Measurements from ENCODE around the gene CDHR1. TPM values are rescaled to one million over a fixed set of nuclear protein-coding genes. Genes with fewer than 3 reads are reported as not detected.
A peak's percentile ranks its signal among the peaks of the same experiment; 100 is the strongest.

The CDHR1 gene
- total RNA-seq, 1 donor from 2014 or later, result 0.24 TPM

DNA sequence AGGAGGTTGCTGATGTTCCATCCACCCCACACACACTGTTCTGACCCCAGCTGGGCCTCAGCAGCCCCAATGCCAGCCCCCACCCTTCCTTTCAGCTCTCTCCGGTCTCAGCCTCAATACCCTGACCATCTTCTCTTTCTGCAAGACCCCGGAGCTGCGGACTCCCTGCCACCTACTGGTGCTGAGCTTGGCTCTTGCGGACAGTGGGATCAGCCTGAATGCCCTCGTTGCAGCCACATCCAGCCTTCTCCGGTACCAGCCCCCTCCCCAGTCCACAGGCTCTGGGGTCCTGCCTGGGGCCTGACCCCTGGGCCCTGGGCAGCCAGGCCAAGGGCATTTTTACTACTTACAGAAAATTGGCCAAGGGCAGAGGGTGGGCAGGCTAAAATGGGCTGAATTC, 53.2 kb downstream of the CDHR1 start:
- Mint-ChIP-seq H3K27me3 (ENCODE audit: unreplicated experiment) (peaks cover 10% of the 10 kb centered on the region), H3K27ac (ENCODE audit: unreplicated experiment) (no peak overlapping the region), H3K9me3 (ENCODE audit: unreplicated experiment) (peaks cover 4% of the 10 kb centered on the region), H3K4me1 (ENCODE audit: unreplicated experiment) (no peaks in the 10 kb centered on the region), H3K36me3 (ENCODE audit: unreplicated experiment) (no peaks in the 10 kb centered on the region), H3K4me3 (ENCODE audit: unreplicated experiment) (no peak overlapping the region)
- no peak for DNase-seq (ENCODE audit: extremely low spot score, unreplicated experiment)
- TF ChIP-seq, protein P1, sequence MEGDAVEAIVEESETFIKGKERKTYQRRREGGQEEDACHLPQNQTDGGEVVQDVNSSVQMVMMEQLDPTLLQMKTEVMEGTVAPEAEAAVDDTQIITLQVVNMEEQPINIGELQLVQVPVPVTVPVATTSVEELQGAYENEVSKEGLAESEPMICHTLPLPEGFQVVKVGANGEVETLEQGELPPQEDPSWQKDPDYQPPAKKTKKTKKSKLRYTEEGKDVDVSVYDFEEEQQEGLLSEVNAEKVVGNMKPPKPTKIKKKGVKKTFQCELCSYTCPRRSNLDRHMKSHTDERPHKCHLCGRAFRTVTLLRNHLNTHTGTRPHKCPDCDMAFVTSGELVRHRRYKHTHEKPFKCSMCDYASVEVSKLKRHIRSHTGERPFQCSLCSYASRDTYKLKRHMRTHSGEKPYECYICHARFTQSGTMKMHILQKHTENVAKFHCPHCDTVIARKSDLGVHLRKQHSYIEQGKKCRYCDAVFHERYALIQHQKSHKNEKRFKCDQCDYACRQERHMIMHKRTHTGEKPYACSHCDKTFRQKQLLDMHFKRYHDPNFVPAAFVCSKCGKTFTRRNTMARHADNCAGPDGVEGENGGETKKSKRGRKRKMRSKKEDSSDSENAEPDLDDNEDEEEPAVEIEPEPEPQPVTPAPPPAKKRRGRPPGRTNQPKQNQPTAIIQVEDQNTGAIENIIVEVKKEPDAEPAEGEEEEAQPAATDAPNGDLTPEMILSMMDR (IDR thresholded peaks at IDR 0.05), result no peak

DNA sequence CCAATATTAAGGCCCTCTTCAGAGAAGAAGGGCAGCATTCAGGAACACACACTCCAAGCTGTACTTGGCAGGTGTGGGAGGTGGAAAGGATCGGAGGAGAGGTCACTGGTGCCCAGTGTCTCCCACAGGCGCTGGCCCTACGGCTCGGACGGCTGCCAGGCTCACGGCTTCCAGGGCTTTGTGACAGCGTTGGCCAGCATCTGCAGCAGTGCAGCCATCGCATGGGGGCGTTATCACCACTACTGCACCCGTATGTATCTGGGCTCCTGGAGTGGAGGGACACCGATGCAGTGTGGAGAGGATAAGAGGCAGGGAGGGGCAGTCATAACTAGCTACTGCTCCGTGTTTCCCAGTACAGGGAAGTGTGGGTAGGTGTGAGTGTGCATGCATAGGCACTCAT, 54.5 kb downstream of the CDHR1 start:
- Mint-ChIP-seq H3K36me3 (ENCODE audit: unreplicated experiment) (no peaks in the 10 kb centered on the region), H3K9me3 (ENCODE audit: unreplicated experiment) (peaks cover 4% of the 10 kb centered on the region), H3K4me3 (ENCODE audit: unreplicated experiment) (no peak overlapping the region), H3K4me1 (ENCODE audit: unreplicated experiment) (no peaks in the 10 kb centered on the region), H3K27ac (ENCODE audit: unreplicated experiment) (no peak overlapping the region), H3K27me3 (ENCODE audit: unreplicated experiment) (peaks cover 12% of the 10 kb centered on the region)
- TF ChIP-seq, protein P1 (IDR thresholded peaks at IDR 0.05), result no peak
- DNase-seq (ENCODE audit: extremely low spot score, unreplicated experiment), result no peak

DNA sequence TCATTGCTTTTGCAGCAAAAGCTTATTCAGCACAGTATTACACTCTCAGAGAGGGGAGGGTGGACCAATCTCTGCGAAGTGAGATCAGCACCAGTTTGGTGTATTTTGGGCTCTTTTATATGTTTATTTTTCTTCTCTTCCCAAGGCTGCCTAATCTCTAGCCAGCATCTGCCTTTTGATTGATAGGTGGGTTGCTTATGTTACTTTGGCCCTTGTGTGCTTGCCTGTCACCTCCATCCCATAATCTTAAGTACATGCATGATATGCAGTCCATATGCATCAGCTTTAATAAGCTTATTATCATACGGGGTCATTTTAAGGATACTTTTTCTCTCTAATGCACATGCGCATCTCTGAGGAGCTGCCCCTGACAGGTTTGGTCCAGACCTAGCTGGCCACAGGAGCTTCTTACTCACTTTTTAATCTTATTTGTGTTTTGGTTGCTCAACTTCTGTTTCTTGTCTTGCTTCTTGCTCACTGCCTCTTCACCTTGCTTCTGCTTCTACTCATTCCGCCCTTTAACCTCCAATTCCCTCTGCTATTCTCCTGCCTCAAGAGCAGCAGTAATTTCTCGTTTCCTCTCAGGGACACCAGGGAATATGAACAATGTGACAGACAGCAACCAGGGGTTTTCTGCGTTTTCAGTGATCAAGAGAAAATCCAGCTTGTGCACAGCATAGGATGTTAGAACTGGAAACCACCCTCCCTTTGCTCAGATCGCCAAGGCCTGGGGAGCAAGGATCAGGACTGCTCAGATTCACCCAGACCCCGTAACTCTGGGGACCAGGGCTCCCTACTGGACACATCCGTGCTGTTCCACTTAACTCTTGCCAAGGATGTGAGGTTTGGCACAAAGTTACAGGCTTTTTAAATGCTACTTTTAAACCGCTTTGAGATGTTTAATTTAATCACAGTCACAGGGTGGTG, 60.5 kb downstream of the CDHR1 start:
- Mint-ChIP-seq H3K36me3 (ENCODE audit: unreplicated experiment) (no peaks in the 10 kb centered on the region), H3K27ac (ENCODE audit: unreplicated experiment) (no peak overlapping the region), H3K27me3 (ENCODE audit: unreplicated experiment) (peaks cover 5% of the 10 kb centered on the region), H3K9me3 (ENCODE audit: unreplicated experiment) (peaks cover 4% of the 10 kb centered on the region), H3K4me1 (ENCODE audit: unreplicated experiment) (no peaks in the 10 kb centered on the region), H3K4me3 (ENCODE audit: unreplicated experiment) (no peak overlapping the region)
- DNase-seq (ENCODE audit: extremely low spot score, unreplicated experiment), result peak; percentile 49
- TF ChIP-seq, protein P1 (IDR thresholded peaks at IDR 0.05), result no peak

DNA sequence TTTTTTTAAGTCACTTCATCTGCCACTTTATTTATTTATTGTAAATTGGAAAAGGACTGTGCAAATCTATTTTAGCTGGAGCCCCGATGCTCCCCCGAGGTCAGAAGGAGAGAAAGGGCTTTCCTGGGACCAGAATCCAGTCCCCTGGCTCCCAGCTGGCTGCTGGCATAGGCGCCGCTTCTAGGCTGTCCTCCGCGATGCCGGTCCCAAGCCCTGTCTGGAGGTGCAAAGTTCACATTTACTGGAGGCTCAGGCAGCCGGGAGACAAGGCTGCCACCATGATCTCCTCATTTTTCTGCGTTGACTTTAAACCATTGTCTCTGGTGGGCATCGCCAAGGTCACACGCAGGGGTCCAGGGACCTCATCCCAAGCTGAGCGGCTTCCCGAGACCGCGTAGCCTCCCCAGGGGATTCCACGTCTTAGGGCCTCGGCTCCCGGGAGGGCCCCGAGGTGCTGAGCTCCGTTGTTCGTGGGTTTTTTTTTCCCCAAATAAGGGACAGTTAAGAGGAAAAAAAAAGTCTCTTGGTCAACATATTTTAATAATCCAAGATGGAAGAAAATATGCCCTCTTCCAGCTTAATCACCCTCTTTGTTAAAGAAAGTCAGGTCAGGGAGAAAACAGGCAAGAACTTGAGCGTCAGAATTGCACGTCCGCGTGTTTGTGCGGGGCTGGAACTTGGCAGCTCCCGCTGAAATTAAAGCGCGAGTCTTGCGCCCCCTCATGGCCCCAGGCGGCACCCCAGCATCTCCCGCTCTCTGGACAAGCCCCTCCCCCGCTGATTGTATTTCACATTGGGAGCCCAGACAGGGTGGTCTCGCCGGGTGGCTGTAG, 62.4 kb downstream of the CDHR1 start:
- Mint-ChIP-seq H3K4me1 (ENCODE audit: unreplicated experiment) (no peaks in the 10 kb centered on the region), H3K27ac (ENCODE audit: unreplicated experiment) (no peak overlapping the region), H3K27me3 (ENCODE audit: unreplicated experiment) (peaks cover 5% of the 10 kb centered on the region), H3K4me3 (ENCODE audit: unreplicated experiment) (no peak overlapping the region), H3K9me3 (ENCODE audit: unreplicated experiment) (no peaks in the 10 kb centered on the region), H3K36me3 (ENCODE audit: unreplicated experiment) (no peaks in the 10 kb centered on the region)
- TF ChIP-seq, protein P1 (IDR thresholded peaks at IDR 0.05), result peak; percentile 47
- peak; percentile 82 for DNase-seq (ENCODE audit: extremely low spot score, unreplicated experiment)

Data from osteocyte (in vitro differentiated cells).